Stimulated activated CD8-positive, alpha-beta memory T cell treated with anti-CD3 and anti-CD28 coated beads, Interleukin-2, amount 100 ng/mL, for 1 hour (primary cell): ENCODE data around the gene ABI2.
"Not testable (repeated sequence)": the region's sequence is repeated elsewhere in the genome, so short reads cannot be mapped to it uniquely, and the experiment has no call there.

Experiments used
- DNase-seq, 2 donors: peaks; one replicate each; pipeline ENCODE4 v3.0.0-alpha.2; 2020; ENCODE audit warnings: low read depth in 2 of 2

ABI2 gene

GRCh38 chr2:203327901-203328759, at the start of gene ABI2:
TSS of gene ABI2 (plus strand) at chr2:203328394. CDS start at chr2:203328515, 121 bp downstream.
- peak; percentile 31 to 41 for DNase-seq

- no peak for DNase-seq
These were observed 48.9 kb upstream of the ABI2 start for GRCh38 chr2:203279288-203279687.

- no peak for DNase-seq
These were observed 47.6 kb upstream of the ABI2 start for GRCh38 chr2:203280428-203281064.

GRCh38 chr2:203282101-203282500, 46.1 kb upstream of the ABI2 start:
- DNase-seq: no peak

GRCh38 chr2:203286532-203286931, 41.7 kb upstream of the ABI2 start:
- no peak for DNase-seq

GRCh38 chr2:203301667-203302066, 26.5 kb upstream of the ABI2 start:
- DNase-seq: no peak

- DNase-seq: not testable (repeated sequence)
These were observed 25.6 kb upstream of the ABI2 start for GRCh38 chr2:203302586-203302985.

GRCh38 chr2:203310688-203311436, 17.3 kb upstream of the ABI2 start:
- DNase-seq: no peak

- no peak for DNase-seq
These were observed 1.8 kb upstream of the ABI2 start for GRCh38 chr2:203326356-203326755.

- no peak for DNase-seq
These were observed 653 bp upstream of the ABI2 start for GRCh38 chr2:203327582-203327900.

GRCh38 chr2:203328760-203329540, 756 bp downstream of the ABI2 start:
- peak in 1 of 2 donors; percentile 13 for DNase-seq

- DNase-seq: no peak
These were observed 2.2 kb downstream of the ABI2 start for GRCh38 chr2:203330434-203330833.

- no peak for DNase-seq
These were observed 10.1 kb downstream of the ABI2 start for GRCh38 chr2:203338322-203338721.

GRCh38 chr2:203340791-203341487, 12.7 kb downstream of the ABI2 start:
- no peak for DNase-seq

GRCh38 chr2:203341741-203342310, 13.6 kb downstream of the ABI2 start:
- DNase-seq: no peak

GRCh38 chr2:203342374-203342773, 14.2 kb downstream of the ABI2 start:
- not testable (repeated sequence) for DNase-seq

- no peak for DNase-seq
These were observed 16.5 kb downstream of the ABI2 start for GRCh38 chr2:203344667-203345066.

GRCh38 chr2:203346612-203347011, 18.4 kb downstream of the ABI2 start:
- no peak for DNase-seq

- DNase-seq: no peak
These were observed 19.2 kb downstream of the ABI2 start for GRCh38 chr2:203347375-203347774.

- no peak for DNase-seq
These were observed 24.5 kb downstream of the ABI2 start for GRCh38 chr2:203352604-203353255.
